PC-9 (cell line): ENCODE measurements around the gene MTMR2.
"Not testable (repeated sequence)": the region's sequence is repeated elsewhere in the genome, so short reads cannot be mapped to it uniquely, and the experiment has no call there.

Experiments
- EZH2 ChIP-seq: fragments of 200-600 bp; sonication (generic); IDR thresholded peaks from 2 replicates; pipeline ENCODE4 v1.8.0; 2017; ENCODE audit warnings: antibody characterized with exemption, low read depth
- TF ChIP-seq, protein P1 (sequence below): fragments of 200-600 bp; sonication (generic); conservative IDR thresholded peaks from 2 replicates; pipeline ENCODE4 v1.6.1; 2017; ENCODE audit warnings: mixed run types, antibody characterized with exemption, mild to moderate bottlenecking, moderate library complexity

DNA sequence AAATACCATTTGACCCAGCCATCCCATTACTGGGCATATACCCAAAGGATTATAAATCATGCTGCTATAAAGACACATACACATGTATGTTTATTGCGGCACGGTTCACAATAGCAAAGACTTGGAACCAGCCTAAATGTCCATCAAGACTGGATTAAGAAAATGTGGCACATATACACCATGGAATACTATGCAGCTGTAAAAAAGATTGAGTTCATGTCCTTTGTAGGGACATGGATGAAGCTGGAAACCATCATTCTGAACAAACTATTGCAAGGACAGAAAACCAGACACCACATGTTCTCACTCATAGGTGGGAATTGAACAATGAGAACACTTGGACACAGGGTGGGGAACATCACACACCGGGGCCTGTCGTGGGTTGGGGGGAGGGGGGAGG is 112.9 kb downstream of the MTMR2 start:
- TF ChIP-seq, protein P1, sequence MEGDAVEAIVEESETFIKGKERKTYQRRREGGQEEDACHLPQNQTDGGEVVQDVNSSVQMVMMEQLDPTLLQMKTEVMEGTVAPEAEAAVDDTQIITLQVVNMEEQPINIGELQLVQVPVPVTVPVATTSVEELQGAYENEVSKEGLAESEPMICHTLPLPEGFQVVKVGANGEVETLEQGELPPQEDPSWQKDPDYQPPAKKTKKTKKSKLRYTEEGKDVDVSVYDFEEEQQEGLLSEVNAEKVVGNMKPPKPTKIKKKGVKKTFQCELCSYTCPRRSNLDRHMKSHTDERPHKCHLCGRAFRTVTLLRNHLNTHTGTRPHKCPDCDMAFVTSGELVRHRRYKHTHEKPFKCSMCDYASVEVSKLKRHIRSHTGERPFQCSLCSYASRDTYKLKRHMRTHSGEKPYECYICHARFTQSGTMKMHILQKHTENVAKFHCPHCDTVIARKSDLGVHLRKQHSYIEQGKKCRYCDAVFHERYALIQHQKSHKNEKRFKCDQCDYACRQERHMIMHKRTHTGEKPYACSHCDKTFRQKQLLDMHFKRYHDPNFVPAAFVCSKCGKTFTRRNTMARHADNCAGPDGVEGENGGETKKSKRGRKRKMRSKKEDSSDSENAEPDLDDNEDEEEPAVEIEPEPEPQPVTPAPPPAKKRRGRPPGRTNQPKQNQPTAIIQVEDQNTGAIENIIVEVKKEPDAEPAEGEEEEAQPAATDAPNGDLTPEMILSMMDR, result not testable (repeated sequence)
- TF ChIP-seq EZH2, result not testable (repeated sequence)
